ENCODE data around the gene PTAFR.

Gene PTAFR

DNA sequence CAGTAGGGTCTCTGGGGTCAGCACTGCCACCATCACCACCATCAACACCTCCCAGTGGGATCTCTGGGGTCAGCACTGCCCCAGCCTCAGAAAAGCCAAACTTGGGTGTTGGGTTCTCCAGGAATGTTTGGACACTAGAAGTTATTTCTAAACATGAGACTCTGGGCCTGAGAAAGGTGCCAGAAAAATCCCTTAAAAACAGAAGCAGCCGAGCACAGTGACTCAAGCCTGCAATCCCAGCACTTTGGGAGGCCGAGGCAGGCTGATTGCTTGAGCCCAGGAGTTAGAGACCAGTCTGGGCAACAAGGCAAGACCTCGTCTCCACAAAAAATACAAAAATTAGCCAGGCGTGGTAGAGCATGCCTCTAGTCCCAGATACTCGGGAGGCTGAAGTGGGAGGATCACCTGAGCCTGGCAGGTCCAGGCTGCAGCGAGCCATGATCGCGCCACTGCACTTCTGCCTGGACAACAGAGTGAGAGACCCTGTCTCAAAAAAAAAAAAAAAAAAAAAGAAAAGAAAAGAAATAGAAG is 470 bp downstream of the PTAFR start:
- DNase-seq, result no peak

DNA sequence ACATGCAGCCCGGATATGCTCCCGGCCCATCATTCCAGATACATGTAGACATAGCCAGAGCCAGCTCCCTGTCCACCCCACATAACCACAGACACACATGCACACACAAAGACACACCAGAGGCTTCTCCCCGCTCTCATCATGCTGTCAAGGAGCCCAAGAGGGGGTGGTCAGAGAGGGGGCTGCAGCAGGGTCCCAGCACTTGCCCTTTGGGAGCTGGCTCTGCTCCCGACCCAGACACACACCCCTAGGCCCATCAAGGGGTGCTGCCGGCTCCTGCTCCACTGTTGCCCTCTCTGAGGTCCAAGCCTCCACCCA is 2.6 kb downstream of the PTAFR start:
- no peak for DNase-seq

DNA sequence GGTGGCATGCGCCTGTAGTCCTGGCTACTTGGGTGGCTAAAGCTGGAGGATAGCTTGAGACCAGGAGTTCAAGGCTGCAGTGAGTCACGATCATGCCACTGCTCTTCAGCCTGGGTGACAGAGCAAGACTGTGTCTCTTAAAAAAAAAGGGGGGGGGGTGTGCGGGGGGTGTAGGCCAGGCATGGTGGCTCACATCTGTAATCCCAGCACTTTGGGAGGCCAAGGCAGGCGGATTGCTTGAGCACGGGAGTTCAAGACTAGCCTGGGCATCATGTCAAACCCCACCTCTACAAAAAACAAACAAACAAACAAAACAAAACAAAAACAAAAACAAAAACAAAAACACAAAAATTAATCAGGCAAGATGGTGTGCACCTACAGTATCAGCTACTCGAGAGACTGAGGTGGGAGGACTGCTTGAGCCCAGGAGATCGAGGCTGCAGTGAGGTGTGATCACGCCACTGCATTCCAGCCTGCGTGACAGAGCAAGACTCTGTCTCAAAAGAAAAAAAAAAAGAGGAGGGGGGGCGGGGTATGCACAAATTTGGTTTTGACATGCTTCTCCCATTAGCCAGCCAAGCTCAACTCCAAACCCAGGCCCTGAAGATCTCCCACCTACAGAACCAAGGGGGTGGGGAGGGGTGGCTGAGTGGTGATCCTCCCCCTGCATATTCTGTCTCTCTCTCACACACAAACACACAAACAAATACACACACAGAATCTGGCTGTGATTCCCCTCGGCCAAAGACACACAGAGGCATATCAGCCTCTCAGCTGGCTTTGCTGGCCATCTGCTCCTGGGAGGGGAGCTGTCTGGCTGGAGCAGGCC is 3.1 kb downstream of the PTAFR start:
- no peak for DNase-seq

DNA sequence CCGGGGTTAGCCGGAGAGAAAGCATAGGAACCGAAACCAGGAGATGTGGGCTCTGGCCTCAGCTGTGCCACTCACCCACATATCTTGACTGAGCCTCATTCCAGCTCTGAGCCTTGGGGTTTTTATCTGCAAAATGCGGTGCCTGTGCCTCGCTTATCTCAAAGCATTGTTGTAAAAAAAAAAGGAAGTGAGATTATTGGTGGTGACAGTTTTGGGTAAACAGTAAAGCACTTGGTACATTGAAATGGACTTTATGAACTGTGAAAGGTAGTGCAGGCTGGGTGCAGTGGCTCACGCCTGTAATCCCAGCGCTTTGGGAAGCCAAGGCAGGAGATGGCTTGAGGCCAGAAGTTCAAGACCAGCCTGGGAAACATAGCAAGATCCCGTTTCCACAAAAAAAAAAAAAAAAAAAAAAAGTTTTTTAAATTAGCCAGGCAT is 3.8 kb downstream of the PTAFR start:
- no peak for DNase-seq

DNA sequence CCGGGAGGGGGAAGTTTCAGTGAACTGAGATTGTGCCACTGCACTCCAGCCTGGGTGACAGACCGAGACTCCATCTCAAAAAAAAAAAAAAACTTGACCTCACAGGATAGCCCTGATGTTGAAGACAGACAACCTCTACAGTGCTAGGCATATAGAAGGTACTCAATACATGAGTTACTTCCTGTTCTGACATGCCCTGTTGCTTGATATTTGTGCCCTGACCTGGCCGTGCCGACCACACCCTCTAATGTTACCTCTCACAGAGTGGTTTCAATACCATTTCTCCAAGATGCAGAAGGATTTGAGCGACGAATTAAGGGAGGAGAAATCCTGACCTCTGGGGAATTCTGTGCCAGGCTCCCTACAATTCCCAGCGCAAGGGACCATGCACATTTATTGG is 5.2 kb downstream of the PTAFR start:
- DNase-seq, result no peak

DNA sequence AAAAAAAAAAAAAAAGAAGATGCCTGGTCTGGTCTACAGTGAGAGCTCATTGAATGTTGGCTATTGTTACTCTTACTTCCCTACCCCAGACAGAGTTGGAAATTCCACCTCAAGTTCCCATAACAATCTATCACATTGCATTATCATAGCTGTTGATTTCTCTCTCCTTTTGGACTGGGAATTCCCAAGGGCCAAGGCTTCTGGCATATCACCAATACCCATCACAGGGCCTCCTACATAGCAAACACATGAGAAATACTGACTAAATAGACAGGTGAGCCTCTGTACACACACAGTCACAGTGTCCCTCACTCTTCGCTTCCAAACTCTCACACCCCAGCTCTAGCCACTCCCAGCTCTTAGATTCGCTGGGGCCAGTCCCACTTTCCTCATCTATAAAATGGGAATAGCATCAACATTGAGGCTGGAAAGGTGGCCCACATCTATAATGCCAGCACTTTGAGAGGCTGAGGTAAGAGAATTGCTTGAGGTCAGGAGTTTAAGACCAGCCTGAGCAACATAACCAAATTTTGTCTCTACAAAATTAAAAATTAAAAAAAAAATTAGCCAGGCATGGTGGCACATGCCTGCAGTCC is 6.4 kb downstream of the PTAFR start:
- no peak for DNase-seq

DNA sequence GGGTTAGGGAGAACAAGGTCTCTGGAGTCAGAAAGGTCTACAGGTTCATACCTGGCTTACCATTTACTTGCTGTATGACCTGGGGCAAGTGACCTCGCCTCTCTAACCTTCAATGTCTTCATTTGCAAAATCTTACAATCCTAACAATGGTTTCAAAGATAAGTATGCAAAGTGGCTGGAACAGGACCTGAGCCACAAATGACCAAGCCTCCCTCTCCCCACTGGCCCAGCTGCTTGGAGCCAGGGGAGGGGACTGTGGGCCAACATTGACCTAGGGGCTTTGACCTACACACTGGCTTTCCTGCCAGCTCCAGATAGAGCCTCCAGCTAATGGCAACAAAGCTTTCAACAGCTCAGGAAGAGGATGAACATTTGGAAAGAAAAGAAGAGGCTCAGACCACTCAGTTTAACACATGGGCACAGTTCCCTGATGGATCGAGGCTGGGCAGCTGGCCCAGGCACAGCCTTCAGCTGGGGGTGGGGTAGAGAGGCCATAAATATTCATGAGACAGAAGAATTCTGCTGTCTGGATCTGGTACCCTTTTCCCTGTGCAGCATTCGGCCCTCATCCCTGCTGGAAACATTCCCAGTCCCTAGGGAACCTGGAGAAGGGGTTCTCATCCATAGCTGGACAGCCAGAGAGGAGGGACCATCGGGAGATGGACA is 12.9 kb downstream of the PTAFR start:
- DNase-seq, result no peak

DNA sequence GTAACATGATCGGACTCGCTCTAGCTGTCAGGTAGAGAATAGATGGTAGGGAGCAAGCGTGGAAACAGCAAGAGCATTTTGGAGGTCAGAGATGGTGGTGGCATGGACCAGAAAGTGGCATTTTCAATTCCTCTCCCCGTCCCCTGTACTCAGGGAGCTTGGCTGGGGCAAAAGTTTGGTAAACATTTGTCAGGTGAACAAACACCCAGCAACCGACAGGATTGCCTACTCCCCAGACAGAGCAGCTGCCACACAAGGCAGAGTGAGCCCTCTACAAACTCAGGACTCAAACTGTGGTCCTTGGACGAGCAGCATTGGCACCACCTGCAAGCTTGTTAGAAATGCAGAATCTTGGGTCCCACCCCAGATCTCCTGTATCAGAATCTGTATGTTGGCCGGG is 14.3 kb downstream of the PTAFR start:
- no peak for DNase-seq

DNA sequence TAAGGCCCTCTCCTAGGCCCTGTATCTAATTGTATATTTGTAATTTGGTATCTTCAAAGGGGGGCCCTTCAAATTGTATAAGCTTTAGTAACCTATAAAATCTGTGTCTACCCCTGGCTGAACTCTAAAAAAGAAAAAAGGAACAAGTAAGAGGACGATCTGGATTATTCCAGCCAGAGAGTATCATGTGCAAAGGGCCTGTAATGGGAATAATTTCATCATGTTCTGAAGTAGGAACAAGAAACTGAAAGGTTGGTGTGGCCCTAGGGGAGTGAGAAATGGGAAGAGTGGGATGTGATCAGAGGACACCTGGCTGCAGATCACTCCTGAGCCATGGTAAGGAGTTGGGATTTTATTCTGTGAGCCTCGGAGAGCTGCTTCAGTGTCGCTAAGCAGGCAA is 14.7 kb downstream of the PTAFR start:
- no peak for DNase-seq

DNA sequence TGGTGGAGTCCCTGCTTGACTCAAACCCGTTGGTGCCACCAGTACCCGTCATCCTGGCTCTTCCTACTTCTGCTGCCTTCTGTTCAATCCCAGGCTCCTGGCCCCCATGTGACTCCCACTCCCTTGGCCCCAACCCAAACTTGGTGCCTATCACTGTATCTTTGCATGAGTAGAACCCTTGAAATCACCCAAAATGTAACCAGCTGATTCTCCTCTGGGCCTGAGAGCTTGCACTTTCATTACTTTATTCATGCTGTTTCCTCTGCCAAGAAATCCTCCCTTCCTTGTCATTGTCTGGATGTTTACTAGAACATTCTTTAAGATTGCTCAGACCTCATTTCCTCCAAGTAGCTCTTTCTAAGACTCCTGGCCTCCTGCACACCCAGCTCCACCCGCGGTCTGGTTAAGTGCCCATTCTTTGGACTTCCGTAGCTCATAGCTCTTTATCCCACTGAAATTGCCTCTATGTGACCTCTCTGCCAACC is 15.7 kb downstream of the PTAFR start:
- no peak for DNase-seq

DNA sequence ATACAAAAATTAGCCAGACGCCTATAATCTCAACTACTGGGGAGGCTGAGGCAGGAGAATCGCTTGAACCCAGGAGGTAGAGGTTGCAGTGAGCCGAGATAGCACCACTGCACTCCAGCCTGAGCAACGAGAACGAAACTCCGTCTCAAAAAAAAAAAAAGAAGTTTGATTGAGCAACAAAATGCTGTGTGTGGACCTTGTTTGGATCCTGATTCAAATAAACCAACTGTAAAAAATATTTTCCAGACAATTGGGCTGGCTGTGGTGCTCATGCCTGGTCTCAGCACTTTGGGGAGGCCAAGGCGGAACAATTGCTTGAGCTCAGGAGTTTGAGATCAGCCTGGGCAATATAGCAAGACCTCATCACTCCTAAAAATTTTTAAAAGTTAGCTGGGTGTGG is 16.8 kb downstream of the PTAFR start:
- no peak for DNase-seq

DNA sequence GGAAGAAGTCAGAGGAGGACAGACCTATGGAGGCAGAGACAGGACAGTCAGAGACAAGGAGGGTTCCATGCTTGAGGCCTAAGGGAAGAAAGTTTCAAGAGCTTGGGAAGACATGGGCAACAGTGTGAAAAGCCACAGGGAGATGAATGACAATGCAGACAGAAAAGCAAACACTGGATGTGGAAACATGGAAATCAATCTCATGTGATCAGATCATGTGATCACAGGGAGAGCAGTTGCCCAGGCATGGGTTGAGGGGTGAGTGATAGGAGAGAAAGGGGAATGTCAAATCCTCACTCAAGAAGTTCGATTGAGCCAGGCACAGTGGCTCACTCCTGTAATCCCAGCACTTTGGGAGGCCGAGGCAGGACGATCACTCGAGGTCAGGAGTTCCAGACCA is 17.2 kb downstream of the PTAFR start:
- DNase-seq, result no peak

DNA sequence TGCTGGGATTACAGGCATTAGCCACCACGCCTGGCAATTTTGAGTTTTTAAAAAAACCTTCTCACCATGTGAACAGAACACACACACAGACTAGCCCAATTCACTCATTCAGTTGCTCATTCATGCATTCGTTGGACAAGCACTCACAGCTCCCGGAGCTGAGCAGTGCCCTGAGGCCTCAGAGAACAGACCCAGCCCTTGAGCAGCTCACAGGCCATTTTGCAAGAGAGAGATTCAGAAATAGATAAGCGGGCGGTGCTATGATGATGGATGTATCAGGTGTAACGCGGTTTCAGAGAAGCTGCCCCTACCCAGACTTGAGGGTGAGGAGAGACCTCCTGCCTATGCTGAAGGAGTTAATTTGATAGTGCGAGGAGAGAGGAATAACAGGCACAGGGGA is 18.6 kb downstream of the PTAFR start:
- no peak for DNase-seq

DNA sequence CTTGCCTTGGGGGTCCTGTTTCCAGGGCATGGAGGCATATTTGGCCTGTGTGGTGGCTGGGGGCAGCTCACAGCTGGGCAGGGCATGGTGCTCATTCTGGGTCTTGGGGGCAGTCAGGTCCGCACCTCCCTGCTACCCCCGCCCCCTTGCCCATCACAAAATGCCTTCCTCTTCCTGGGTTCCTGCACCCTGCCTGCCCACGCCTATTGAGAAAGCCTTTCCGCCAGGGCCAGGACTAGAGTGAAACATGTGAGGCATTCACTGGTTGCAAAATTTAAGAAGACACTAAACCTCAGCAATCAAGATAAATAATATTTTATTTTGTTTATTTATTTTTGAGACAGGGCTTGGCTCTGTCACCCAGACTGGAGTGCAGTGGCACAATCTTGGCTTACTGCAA is 19.7 kb downstream of the PTAFR start:
- no peak for DNase-seq

DNA sequence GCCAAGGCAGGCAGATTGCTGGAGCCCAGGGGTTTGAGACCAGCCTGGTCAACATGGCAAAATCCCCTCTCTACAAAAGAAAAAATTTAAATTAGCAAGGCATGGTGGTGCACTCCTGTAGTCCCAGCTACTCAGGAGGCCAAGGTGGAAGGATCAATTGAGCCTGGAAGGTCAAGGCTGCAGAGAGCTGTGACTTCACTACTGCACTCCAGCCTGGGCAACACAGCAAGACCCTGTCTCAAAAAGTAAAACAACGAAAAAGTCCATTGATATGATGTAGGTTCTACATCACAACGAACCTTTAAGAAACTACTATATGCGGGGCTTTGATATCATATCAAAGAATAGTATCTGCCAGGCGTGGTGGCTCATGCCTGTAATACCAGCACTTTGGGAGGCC is 20.9 kb downstream of the PTAFR start:
- DNase-seq, result no peak

DNA sequence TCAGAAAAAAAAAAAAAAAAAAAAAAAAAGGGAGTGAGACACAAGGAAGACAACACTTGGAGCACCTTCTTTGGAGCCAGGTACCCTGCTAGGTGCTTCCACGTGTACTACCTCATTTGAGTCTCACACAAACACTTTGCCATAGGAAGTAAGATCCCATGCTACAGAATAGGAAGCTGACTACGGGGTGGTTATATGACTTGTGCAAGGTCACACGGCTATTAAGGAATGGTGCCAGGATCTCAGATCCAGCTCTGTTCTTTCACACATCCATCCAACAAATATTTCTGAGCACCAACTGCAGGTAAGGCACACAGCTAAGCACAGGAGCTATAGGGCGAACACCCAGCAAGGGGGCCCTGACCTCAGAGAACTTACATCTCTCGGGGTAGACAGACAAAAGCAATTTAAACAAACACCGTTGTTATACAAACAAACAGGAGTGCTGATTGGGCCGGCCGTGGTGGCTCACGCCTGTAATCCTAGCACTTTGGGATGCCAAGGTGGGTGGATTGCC is 22.4 kb downstream of the PTAFR start:
- no peak for DNase-seq

DNA sequence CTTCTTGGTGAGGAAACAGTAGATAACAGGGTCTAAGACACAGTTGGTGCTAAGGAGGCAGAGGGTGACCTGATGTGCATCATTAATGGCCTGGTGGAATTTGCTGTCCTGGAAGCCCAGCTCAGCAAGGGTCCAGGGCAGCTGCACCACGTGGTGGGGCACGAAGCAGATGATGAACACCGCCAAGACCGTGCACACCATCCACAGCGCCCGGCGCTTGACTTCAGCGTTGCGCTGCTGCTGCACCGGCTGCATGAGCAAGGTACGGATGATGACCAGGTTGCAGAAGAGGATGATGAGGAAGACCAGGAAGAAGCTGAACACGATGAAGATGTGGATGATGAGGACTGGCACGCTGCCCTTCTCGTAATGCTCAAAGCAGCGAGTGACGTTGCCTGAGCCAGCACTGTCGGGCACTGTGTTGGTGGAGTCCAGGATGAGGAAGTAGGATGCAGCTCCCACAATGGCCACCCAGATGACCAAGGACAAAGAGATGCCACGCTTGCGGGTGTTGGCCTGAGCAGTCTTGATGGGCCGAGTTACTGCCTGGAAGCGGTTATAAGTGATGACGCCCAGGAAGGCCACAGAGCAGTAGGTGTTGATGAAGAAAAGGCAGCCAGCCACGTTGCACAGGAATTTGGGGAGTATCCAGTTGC is 26.2 kb downstream of the PTAFR start:
- DNase-seq, result no peak

DNA sequence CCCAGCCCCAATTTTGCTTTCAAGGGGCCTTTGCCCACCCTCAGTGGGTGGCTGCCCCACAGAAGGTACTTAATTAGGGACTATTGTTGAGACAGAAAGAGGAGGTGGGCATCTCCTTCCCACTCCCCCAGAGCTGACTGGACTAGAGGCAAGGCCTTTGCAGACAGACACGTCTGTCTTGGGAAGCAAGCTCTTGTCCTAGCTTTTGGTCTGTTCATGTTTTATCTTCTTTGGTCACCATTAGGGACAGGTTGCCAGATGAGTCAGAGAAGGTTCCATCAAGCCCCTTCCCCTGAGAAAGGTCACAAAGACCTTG is 27.7 kb downstream of the PTAFR start:
- no peak for DNase-seq

DNA sequence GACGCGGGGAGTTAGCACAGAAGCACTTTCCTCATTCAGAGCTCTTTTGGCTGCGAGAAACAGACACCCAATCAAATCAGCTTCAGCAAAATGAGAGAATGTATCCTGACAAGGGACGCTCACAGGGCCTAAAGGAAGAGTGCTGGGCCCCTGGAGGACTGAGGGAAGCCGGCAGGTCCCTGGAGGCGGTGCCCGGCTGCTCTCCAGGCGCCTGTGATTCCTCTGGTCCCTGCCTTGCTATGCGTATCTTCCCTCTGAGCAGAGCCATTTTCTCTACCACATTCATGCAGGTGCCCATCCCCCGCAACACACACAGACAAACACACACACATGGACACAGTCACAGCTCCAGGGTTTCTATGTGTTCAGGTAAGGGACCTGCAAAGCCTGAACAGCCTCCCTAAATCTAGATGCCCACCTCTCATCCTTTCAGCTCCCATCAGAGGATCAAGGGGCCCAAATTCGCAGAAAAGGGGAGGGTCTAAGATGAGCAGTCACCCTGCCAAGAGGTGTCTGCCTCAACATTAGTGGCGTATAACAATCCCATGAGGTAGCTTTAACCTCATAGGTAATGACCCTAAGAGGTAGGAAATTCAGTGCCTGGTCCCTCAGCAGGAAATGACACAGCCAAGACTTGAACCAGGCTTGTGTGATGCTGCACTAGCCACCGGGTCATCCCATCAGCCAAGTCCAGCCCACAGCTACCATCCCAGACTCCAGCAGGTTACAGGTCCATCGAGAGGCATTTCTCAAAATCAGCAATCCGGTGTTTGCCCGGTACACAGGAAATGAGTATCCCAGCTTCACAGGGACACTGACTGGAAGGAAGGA is 29.0 kb downstream of the PTAFR start:
- no peak for DNase-seq

DNA sequence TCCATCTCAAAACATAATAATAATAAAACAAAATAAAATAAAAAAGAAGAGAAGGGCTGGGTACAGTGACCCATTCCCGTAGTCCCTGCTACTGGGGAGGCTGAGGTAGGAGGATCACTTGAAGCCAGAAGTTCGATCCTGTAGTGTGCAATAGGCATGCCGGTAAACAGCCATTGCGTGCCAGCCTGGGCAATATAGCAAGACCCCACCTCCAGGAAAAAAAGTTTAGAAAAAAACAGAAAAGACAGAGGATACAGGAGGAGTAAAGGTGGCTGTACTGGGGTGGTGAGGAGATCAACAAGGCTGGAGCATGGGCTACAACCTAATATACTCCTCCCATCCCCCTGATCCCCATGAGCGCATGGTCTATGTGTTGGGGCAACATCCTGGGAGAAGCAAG is 30.8 kb downstream of the PTAFR start:
- no peak for DNase-seq

DNA sequence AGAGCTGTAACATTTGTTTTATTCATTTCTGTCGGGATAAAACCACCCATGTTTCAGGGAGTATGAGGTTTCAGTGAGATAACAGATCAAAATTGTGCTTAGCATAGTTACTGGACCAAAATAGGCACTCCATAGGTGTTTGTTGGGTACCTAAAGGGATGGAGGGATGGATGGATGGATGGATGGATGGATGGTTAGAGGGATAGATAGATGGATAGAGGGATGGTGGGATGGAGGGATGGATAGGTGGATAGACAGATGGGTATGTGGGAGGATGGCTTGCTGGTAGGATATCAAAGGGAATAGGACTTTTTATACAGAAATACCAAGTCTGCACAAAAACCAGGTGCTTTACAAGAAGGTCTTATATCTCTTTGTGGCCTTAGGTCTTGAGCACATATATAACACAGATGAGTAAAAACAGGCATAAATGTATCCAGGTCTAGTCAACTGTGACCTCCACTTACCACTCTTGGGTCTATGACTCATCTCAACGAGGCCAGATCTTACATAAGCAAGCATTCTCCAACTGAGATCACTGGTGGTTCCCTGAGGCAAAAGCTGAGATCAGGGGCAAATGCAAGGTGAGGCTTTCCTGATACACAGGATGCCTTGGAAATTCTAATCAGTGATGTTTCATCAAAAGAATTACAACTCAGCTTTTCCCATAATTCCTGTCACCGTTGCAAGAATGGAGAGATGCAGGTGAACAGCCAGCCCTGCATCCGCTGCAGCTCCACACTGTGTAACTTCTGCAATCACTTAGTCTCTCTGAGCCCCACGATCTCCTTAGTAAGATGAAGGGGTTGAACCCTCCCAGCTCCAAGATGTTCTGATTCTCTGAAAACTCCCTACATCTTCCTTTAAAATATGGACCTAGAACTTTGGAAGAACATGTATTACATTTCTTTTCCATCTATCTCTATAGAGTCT is 32.0 kb downstream of the PTAFR start:
- DNase-seq, result no peak
